Psoas muscle (tissue), 8 donors: ENCODE results near the gene HMCES. TPM values are rescaled to one million over a fixed set of nuclear protein-coding genes. Genes with fewer than 3 reads are reported as not detected.

Experiments
- ATAC-seq, 4 donors: fragments of 200-7000 bp; cut with Tn5 transposase; one replicate each; pipeline ENCODE4 v1.9.1; 2020; ENCODE audit warnings: moderate library complexity in 3 of 4, mild to moderate bottlenecking in 2 of 4
- DNase-seq, 2 donors: peaks; one replicate each; pipeline ENCODE4 v3.0.0-alpha.2; 2020
- H3K27ac ChIP-seq: fragments of 200-600 bp; one replicate; pipeline ENCODE4 v1.8.0; 2022
- H3K27me3 ChIP-seq, 3 donors: fragments of 200-600 bp in 1 of 3; one replicate each; pipeline versions ENCODE4 v1.6.1 to v1.8.0; 2013 to 2022; ENCODE audit warnings: low read length in 2 of 3, mild to moderate bottlenecking in 2 of 3, moderate library complexity in 1 of 3; ENCODE audit not compliant: insufficient read depth in 3 of 3
- H3K36me3 ChIP-seq, 2 donors: fragments of 200-600 bp in 1 of 2; one replicate each; pipeline versions ENCODE4 v1.6.1 to v1.8.0; 2013 to 2022; ENCODE audit warnings: low read depth in 1 of 2, mild to moderate bottlenecking in 1 of 2, moderate library complexity in 1 of 2; ENCODE audit not compliant: insufficient read depth in 1 of 2
- H3K4me1 ChIP-seq: fragments of 200-600 bp; one replicate; pipeline ENCODE4 v1.8.0; 2022
- H3K4me3 ChIP-seq: fragments of 200-600 bp; one replicate; pipeline ENCODE4 v1.8.0; 2022; ENCODE audit warnings: mild to moderate bottlenecking
- H3K9me3 ChIP-seq: fragments of 200-600 bp; one replicate; pipeline ENCODE4 v1.8.0; 2022
- CTCF ChIP-seq: fragments of 200-600 bp; IDR thresholded peaks from one replicate; pipeline ENCODE4 v1.8.0; 2022; ENCODE audit warnings: antibody characterized with exemption
- WGBS, 3 donors: extraction: QIAGEN DNeasy Blood & Tissue Kit; methylation state at CpG; one replicate each; pipeline versions ENCODE4 v1.1.6 to v1.1.7; 2013; 5-methylcytosine and 5-hydroxymethylcytosine counted together
- intact Hi-C, 2 donors: fragments of 100-400 bp; cut with DNase I; formaldehyde crosslinking; loops; one replicate each; pipeline versions ENCODE4 v1.11.0 to v1.14.2; 2022
- polyA plus RNA-seq, 3 donors: library from polyadenylated mRNA; stranded (reverse); fragments of 200-250 nt; gene quantifications; one replicate each; pipeline ENCODE4 v1.2.3, GENCODE V29; 2013
- total RNA-seq, 4 donors: library from RNA; stranded (reverse); fragmentation: NEBNext Ultra II Directional in 2 of 4; extraction: Animal tissue kit (Norgen Biotek cat#: 25700) in 2 of 4; gene quantifications; one replicate each; pipeline versions ENCODE4 v1.2.1 to v1.2.4, GENCODE V29; 2021 to 2023
- donor health status: healthy with polysubstance abuse.
- donor health status: DM: no; HTN: no; CAD: no; lungs with moderate emphysema.
- donor health status: Bipolar disorder and iron deficiency.
- donor health status: healthy.
- donor health status: DM: yes; HTN: yes; CAD: no.
- donor health status: DM: no; HTN: no; CAD: no.
- donor health status: DM: no; HTN: no; CAD: no.
- donor health status: DM: yes; HTN: yes; CAD: no.

Gene HMCES
- total and polyA plus RNA-seq, 7 donors = 32.6 to 37.4 (median 35.7) TPM

GRCh38 chr3:129349791-129350190, 71.1 kb downstream of the HMCES start:
- Histone ChIP-seq H3K27me3 (peaks cover 0 to 3% (median 0%) of the 10 kb centered on the region in 3 donors), H3K4me3 (no peak overlapping the region), H3K27ac (no peak overlapping the region), H3K9me3 (no peaks in the 10 kb centered on the region), H3K4me1 (no peaks in the 10 kb centered on the region), H3K36me3 (no peaks in the 10 kb centered on the region)
- DNase-seq (peak in 1 of 2 donors; percentile 29), ATAC-seq (no peak)
- 85 to 91% (median 89%) methylated on average over 8 to 10 of the region's 10 CpGs for WGBS, 3 donors
- TF ChIP-seq CTCF = no peak
- intact Hi-C loops = no loop called here

GRCh38 chr3:129352045-129352444, 73.4 kb downstream of the HMCES start:
- no peak overlapping the region for H3K4me3 ChIP-seq
- 80 to 82% (median 81%) methylated on average over 8 of the region's 8 CpGs for WGBS, 3 donors
- H3K27ac ChIP-seq = no peak overlapping the region

GRCh38 chr3:129352650-129353588, 74.2 kb downstream of the HMCES start:
- Histone ChIP-seq H3K36me3 (no peaks in the 10 kb centered on the region), H3K27me3 (no peaks in the 10 kb centered on the region), H3K4me3 (no peak overlapping the region), H3K4me1 (no peaks in the 10 kb centered on the region), H3K27ac (peak overlapping the region; percentile 41), H3K9me3 (no peaks in the 10 kb centered on the region)
- TF ChIP-seq CTCF = no peak
- DNase-seq (no peak), ATAC-seq (peak in 2 of 4 donors; percentile 21 to 31)
- intact Hi-C loops = no loop called here
- WGBS, 3 donors = 66 to 71% (median 70%) methylated on average over 13 to 14 of the region's 14 CpGs

More at GRCh38 chr3:129352045-129352444, 73.4 kb downstream of the HMCES start:
- no peak for TF ChIP-seq CTCF
- Histone ChIP-seq H3K36me3 (no peaks in the 10 kb centered on the region), H3K9me3 (no peaks in the 10 kb centered on the region), H3K4me1 (no peaks in the 10 kb centered on the region), H3K27me3 (no peaks in the 10 kb centered on the region)
- no peak for DNase-seq
- ATAC-seq = no peak
- intact Hi-C loops = no loop called here

- intact Hi-C loops = no loop called here
- Histone ChIP-seq H3K36me3 (no peaks in the 10 kb centered on the region), H3K27ac (peak overlapping the region; percentile 41), H3K9me3 (no peaks in the 10 kb centered on the region), H3K4me3 (no peak overlapping the region), H3K27me3 (no peaks in the 10 kb centered on the region), H3K4me1 (no peaks in the 10 kb centered on the region)
- WGBS, 3 donors = 61 to 68% (median 67%) methylated on average over 5 of the region's 5 CpGs
- no peak for DNase-seq
- ATAC-seq = no peak
- TF ChIP-seq CTCF = no peak
Observed at GRCh38 chr3:129353589-129353941, 74.9 kb downstream of the HMCES start.

Other genes starting within 250 kb of the HMCES start
- not detected for gene GP9, start 218.1 kb upstream of the HMCES start, total RNA-seq
- under 1 TPM; 0.04 to 0.21 (median 0.09) TPM for gene GP9, start 218.1 kb upstream of the HMCES start, polyA plus RNA-seq
- 1 to 10 TPM; 1.6 to 5.1 (median 2.6) TPM for gene RAB43, start 157.1 kb upstream of the HMCES start, total RNA-seq
- gene RAB43, start 157.1 kb upstream of the HMCES start, polyA plus RNA-seq = 1 to 10 TPM in 2 of 3 donors, under 1 TPM in 1; 0.62 to 1.3 (median 1.2) TPM
- 10 to 100 TPM; 25.9 to 39.3 (median 31.7) TPM for gene ISY1, start 117.8 kb upstream of the HMCES start, total RNA-seq
- 10 to 100 TPM; 27.6 to 56.0 (median 42.8) TPM for gene ISY1, start 117.8 kb upstream of the HMCES start, polyA plus RNA-seq
- gene CNBP, start 95.0 kb upstream of the HMCES start, total RNA-seq = 100 to 1,000 TPM; 754 to 850 (median 816) TPM
- gene CNBP, start 95.0 kb upstream of the HMCES start, polyA plus RNA-seq = 100 to 1,000 TPM; 423 to 678 (median 575) TPM
- 10 to 100 TPM; 59.7 to 85.6 (median 65.4) TPM for gene COPG1, start 29.3 kb upstream of the HMCES start, total RNA-seq
- 10 to 100 TPM; 58.4 to 96.1 (median 66.9) TPM for gene COPG1, start 29.3 kb upstream of the HMCES start, polyA plus RNA-seq
- gene EFCAB12, start 149.8 kb downstream of the HMCES start, total RNA-seq = not detected
- under 1 TPM in 2 of 3 donors, not detected in 1; 0.04 to 0.30 TPM for gene EFCAB12, start 149.8 kb downstream of the HMCES start, polyA plus RNA-seq
- 10 to 100 TPM; 16.0 to 23.1 (median 19.9) TPM for gene MBD4, start 161.1 kb downstream of the HMCES start, total RNA-seq
- gene MBD4, start 161.1 kb downstream of the HMCES start, polyA plus RNA-seq = 10 to 100 TPM; 17.9 to 30.4 (median 18.1) TPM
- gene IFT122, start 161.4 kb downstream of the HMCES start, total RNA-seq = 1 to 10 TPM; 4.5 to 7.3 (median 5.7) TPM
- 1 to 10 TPM; 2.3 to 4.3 (median 3.2) TPM for gene IFT122, start 161.4 kb downstream of the HMCES start, polyA plus RNA-seq
- gene RHO, start 249.8 kb downstream of the HMCES start, total RNA-seq = not detected
- gene RHO, start 249.8 kb downstream of the HMCES start, polyA plus RNA-seq = under 1 TPM in 1 of 3 donors, not detected in 2; 0.01 TPM